Neural crest cell (in vitro differentiated cells): ENCODE measurements around the gene SETX. TPM values are rescaled to one million over a fixed set of nuclear protein-coding genes. Genes with fewer than 3 reads are reported as not detected.
"Not testable (repeated sequence)": the region's sequence is repeated elsewhere in the genome, so short reads cannot be mapped to it uniquely, and the experiment has no call there.

Source experiments
- DNase-seq: peaks from one replicate; pipeline ENCODE4 v3.0.0; 2021; ENCODE audit warnings: low read depth, mixed read lengths, low spot score
- H3K27ac Mint-ChIP-seq: one replicate; pipeline ENCODE4 v1.8.0; 2021; ENCODE audit warnings: mild to moderate bottlenecking, mixed read lengths; ENCODE audit not compliant: unreplicated experiment
- H3K27me3 Mint-ChIP-seq: 2 replicates; pipeline ENCODE4 v1.8.0; 2021; ENCODE audit warnings: low read depth, mild to moderate bottlenecking, mixed read lengths
- H3K36me3 Mint-ChIP-seq: 2 replicates; pipeline ENCODE4 v1.8.0; 2021; ENCODE audit warnings: low read depth, mild to moderate bottlenecking, mixed read lengths
- H3K4me1 Mint-ChIP-seq: 2 replicates; pipeline ENCODE4 v1.8.0; 2021; ENCODE audit warnings: mixed read lengths
- H3K4me3 Mint-ChIP-seq: one replicate; pipeline ENCODE4 v1.8.0; 2021; ENCODE audit warnings: mild to moderate bottlenecking, mixed read lengths
- H3K9me3 Mint-ChIP-seq: 2 replicates; pipeline ENCODE4 v1.8.0; 2021; ENCODE audit warnings: mixed read lengths
- total RNA-seq: library from RNA; stranded (reverse); gene quantifications from 2 replicates; pipeline ENCODE4 v1.2.1, GENCODE V29; 2021
- TF ChIP-seq, protein P1 (sequence below): fragments of 200-600 bp; sonication (generic); conservative IDR thresholded peaks from 2 replicates; pipeline ENCODE4 v1.5.0; 2021; ENCODE audit warnings: antibody characterized with exemption, mild to moderate bottlenecking

The SETX gene
- total RNA-seq, 1 donor from 2014 or later: 43.0 TPM

DNA sequence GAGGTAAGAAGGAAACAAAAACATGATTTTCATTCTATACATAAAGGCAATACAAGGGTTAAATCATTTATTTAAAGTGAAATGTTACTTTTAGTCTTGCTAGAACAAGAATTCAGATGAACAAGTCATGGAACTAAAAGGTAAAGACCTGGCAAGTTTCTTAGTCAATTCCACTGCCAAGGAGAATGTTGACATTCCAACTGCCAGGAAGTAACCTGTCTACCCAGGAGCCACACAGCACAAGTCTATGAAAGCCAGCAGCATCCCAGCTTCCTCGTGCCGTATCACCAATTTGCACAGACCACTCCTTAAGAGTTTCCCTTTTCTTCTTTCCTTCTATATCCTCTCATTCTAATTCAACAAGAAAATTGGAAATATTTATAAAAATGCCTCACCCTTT lies 79.9 kb downstream of the SETX start:
- Mint-ChIP-seq H3K9me3 (no peaks in the 10 kb centered on the region), H3K27me3 (no peaks in the 10 kb centered on the region), H3K27ac (no peak overlapping the region), H3K4me1 (no peaks in the 10 kb centered on the region), H3K4me3 (no peak overlapping the region), H3K36me3 (peaks cover 21% of the 10 kb centered on the region)
- TF ChIP-seq, protein P1, sequence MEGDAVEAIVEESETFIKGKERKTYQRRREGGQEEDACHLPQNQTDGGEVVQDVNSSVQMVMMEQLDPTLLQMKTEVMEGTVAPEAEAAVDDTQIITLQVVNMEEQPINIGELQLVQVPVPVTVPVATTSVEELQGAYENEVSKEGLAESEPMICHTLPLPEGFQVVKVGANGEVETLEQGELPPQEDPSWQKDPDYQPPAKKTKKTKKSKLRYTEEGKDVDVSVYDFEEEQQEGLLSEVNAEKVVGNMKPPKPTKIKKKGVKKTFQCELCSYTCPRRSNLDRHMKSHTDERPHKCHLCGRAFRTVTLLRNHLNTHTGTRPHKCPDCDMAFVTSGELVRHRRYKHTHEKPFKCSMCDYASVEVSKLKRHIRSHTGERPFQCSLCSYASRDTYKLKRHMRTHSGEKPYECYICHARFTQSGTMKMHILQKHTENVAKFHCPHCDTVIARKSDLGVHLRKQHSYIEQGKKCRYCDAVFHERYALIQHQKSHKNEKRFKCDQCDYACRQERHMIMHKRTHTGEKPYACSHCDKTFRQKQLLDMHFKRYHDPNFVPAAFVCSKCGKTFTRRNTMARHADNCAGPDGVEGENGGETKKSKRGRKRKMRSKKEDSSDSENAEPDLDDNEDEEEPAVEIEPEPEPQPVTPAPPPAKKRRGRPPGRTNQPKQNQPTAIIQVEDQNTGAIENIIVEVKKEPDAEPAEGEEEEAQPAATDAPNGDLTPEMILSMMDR: no peak
- DNase-seq: no peak

DNA sequence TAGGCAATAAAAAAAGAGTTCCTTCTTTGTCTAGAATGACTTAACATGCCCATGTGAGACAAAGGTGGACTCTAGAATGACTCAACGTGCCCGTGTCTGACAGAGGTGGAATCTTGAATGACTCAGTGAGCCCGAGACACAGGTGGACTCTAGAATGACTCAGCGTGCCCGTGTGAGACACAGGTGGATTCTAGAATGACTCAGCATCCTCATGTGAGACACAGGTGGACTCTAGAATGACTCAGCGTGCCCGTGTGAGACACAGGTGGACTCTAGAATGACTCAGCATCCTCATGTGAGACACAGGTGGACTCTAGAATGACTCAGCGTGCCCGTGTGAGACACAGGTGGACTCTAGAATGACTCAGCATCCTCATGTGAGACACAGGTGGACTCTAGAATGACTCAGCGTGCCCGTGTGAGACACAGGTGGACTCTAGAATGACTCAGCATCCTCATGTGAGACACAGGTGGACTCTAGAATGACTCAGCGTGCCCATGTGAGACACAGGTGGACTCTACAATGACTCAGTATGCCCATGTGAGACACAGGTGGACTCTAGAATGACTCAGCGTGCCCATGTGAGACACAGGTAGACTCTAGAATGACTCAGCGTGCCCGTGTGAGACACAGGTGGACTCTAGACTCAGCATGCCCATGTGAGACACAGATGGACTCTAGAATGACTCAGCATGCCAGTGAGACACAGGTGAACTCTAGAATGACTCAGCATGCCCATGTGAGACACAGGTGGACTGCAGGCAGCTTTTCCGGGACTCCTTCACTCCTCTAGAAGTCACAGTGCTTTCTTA lies 84.9 kb downstream of the SETX start:
- not testable (repeated sequence) for H3K27ac Mint-ChIP-seq, H3K4me1 Mint-ChIP-seq, H3K36me3 Mint-ChIP-seq, H3K4me3 Mint-ChIP-seq, H3K27me3 Mint-ChIP-seq, H3K9me3 Mint-ChIP-seq, DNase-seq

- Mint-ChIP-seq H3K9me3 (no peaks in the 10 kb centered on the region), H3K27ac (no peak overlapping the region), H3K4me1 (no peaks in the 10 kb centered on the region), H3K36me3 (peaks cover 11% of the 10 kb centered on the region), H3K27me3 (no peaks in the 10 kb centered on the region), H3K4me3 (no peak overlapping the region)
- peak; percentile 80 for DNase-seq
- TF ChIP-seq, protein P1: peak; percentile 97
These were observed 85.9 kb downstream of the SETX start for GRCh38 chr9:132268725-132269352.

GRCh38 chr9:132267660-132268059 lies 87.1 kb downstream of the SETX start:
- no peaks in the 10 kb centered on the region for H3K27me3 Mint-ChIP-seq
- no peaks in the 10 kb centered on the region for H3K9me3 Mint-ChIP-seq
- no peak overlapping the region for H3K4me3 Mint-ChIP-seq
- H3K27ac Mint-ChIP-seq: peak overlapping the region; percentile 35
- DNase-seq: no peak
- H3K4me1 Mint-ChIP-seq: no peaks in the 10 kb centered on the region
- peaks cover 9% of the 10 kb centered on the region for H3K36me3 Mint-ChIP-seq
- TF ChIP-seq, protein P1: no peak

- TF ChIP-seq, protein P1: no peak
- Mint-ChIP-seq H3K27ac (no peak overlapping the region), H3K9me3 (no peaks in the 10 kb centered on the region), H3K27me3 (no peaks in the 10 kb centered on the region), H3K36me3 (peaks cover 7% of the 10 kb centered on the region), H3K4me1 (no peaks in the 10 kb centered on the region), H3K4me3 (no peak overlapping the region)
- no peak for DNase-seq
These were observed 88.8 kb downstream of the SETX start for GRCh38 chr9:132266017-132266416.

DNA sequence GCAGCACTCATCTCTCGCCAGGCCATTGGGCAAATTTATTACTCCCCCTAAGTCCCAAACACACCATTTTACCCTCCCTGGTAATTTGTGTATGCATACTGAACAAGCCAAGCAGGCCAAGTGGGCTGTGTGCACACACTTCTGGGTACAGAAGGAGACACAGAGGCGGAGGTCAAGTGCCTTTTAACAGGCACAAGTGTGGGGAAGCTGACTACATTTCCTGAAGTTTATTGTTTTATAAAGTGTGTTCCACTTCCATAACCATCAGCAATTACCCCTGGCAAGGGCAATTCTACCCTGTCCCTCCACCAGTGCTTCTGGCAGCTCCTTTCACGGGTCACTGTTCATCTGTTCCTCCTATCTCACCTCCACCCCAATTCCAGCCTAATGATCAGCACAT lies 93.9 kb downstream of the SETX start:
- DNase-seq: no peak
- Mint-ChIP-seq H3K4me3 (no peak overlapping the region), H3K27ac (no peak overlapping the region), H3K36me3 (peaks cover 5% of the 10 kb centered on the region), H3K27me3 (no peaks in the 10 kb centered on the region), H3K9me3 (no peaks in the 10 kb centered on the region), H3K4me1 (peaks cover 7% of the 10 kb centered on the region)
- TF ChIP-seq, protein P1: no peak
